ENCODE results near the gene AOC1.
"Not testable (repeated sequence)": the region's sequence is repeated elsewhere in the genome, so short reads cannot be mapped to it uniquely, and the experiment has no call there.

Gene AOC1, protein sequence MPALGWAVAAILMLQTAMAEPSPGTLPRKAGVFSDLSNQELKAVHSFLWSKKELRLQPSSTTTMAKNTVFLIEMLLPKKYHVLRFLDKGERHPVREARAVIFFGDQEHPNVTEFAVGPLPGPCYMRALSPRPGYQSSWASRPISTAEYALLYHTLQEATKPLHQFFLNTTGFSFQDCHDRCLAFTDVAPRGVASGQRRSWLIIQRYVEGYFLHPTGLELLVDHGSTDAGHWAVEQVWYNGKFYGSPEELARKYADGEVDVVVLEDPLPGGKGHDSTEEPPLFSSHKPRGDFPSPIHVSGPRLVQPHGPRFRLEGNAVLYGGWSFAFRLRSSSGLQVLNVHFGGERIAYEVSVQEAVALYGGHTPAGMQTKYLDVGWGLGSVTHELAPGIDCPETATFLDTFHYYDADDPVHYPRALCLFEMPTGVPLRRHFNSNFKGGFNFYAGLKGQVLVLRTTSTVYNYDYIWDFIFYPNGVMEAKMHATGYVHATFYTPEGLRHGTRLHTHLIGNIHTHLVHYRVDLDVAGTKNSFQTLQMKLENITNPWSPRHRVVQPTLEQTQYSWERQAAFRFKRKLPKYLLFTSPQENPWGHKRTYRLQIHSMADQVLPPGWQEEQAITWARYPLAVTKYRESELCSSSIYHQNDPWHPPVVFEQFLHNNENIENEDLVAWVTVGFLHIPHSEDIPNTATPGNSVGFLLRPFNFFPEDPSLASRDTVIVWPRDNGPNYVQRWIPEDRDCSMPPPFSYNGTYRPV

GRCh38 chr7:150852371-150852905 lies at the start of gene AOC1:
TSS of gene AOC1 (plus strand) at chr7:150852517. CDS start at chr7:150856471, 3,954 bp downstream.
- DNase-seq (ENCODE audit: low spot score), result no peak

GRCh38 chr7:150803161-150803860 lies 49.0 kb upstream of the AOC1 start:
- no peak for DNase-seq (ENCODE audit: low spot score)

DNA sequence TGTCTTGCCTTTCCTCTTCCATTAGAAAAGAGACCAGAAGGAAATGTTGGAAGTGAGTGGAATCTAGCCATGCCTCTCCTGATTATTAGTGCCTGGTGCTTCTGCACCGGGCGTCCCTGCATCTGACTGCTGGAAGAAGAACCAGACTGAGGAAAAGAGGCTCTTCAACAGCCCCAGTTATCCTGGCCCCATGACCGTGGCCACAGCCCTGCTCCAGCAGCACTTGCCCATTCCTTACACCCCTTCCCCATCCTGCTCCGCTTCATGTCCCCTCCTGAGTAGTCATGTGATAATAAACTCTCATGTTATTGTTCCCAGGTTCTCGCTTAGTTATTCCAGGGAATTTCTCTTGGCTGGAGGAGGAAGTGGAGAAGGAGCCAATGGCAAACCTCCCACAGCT lies 47.5 kb upstream of the AOC1 start:
- DNase-seq (ENCODE audit: low spot score), result no peak

DNA sequence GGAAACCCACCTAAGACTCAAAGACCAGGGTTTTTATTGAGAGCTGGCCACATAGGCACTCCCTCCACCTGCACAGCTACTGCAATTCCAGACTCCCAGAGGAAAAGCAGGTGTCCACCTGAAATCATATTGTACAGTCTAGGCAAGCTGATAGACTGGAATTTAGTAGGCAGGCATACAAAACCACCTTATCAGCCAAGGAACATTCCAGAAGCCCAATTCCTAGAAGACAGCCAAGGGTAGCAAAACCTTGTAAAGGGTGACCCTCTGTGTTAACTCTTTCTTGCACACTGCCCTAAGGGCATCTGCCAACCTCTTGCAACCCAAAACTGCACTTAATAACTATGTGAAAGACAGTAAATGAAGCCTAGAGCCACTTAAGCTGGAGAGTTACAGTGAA lies 46.5 kb upstream of the AOC1 start:
- DNase-seq (ENCODE audit: low spot score), result no peak

DNA sequence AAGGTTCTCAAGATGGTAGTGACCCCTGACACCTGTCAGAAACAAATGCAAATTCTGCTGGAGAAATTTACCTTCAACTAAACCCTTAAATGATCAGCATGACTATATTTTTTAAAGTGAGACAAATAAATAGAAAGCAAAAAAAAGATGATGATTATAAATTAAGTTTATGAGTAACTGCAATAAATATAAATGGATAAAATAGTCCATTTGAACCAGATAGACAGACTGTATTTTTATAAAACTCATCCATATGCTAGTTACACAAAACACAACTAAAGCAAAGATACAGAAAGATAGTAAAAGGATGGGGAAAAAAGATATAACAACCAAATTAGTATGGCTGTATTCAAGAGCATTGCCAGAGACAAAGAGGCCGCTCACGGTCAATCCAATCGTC lies 45.9 kb upstream of the AOC1 start:
- no peak for DNase-seq (ENCODE audit: low spot score)

- no peak for DNase-seq (ENCODE audit: low spot score)
These were observed 45.5 kb upstream of the AOC1 start for GRCh38 chr7:150806863-150807262.

DNA sequence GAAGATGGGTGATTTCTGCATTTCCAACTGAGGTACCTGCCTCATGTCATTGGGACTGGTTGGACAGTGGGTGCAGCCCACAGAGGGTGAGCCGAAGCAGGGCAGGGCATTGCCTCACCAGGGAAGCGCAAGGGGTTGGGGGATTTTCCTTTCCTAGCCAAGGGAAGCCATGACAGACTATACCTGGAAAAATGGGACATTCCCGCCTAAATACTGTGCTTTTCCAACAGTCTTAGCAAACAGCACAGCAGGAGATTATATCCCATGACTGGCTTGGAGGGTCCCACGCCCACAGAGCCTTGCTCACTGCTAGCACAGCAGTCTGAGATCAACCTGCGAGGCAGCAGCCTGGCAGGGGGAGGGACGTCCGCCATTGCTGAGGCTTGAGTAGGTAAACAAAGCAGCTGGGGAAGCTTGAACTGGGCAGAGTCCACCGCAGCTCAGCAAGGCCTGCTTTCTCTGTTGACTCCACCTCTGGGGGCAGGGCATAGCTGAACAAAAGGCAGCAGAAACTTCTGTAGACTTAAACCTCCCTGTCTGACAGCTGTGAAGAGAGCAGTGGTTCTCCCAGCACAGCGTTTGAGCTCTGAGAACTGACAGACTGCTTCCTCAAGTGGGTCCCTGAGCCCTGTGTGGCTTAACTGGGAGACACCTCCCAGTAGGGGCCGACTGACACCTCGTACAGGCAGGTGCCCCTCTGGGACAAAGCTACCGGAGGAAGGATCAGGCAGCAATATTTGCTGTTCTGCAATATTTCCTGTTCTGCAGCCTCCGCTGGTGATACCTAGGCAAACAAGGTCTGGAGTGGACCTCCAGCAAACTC lies 44.5 kb upstream of the AOC1 start:
- DNase-seq (ENCODE audit: low spot score), result not testable (repeated sequence)

GRCh38 chr7:150814328-150815001 lies 37.9 kb upstream of the AOC1 start:
- DNase-seq (ENCODE audit: low spot score), result no peak

DNA sequence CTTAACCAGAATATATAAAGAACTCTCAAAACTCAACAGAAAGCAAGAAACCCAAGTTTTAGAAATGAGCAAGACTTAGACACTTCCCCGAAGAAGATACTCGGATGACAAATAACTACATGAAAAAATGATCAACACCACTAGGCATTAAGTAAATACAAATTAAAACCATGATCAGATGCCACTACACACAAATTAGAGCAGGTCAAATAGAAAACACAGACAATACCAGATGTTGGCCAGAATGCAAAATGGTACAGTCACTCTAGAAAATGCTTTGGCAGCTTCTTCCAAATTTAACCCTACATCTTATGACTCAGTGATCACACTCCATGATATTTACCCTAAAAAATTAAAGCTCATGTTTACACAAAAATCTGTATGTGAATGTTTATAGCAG lies 33.3 kb upstream of the AOC1 start:
- no peak for DNase-seq (ENCODE audit: low spot score)

- DNase-seq (ENCODE audit: low spot score), result no peak
These were observed 32.2 kb upstream of the AOC1 start for GRCh38 chr7:150820148-150820547.

GRCh38 chr7:150820578-150821198 lies 31.6 kb upstream of the AOC1 start:
- no peak for DNase-seq (ENCODE audit: low spot score)

DNA sequence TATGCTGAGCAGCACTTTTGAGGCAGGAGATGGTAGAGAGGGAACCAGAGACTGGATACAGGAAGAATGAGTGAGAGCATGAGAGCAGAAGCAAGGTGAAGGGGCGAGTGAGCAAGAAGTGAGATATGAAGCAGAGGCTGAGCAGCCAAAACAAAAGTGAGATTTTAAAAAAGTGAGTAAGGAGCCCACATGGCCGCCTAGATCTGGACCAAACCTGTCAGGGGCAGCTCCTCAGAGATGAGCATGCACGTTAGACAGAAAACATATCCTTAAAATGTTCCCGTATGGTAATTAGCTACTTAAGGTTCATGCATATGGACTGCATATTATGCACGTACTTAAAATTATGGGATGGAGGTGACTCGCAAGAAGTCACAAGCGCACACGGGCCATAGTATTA lies 29.3 kb upstream of the AOC1 start:
- DNase-seq (ENCODE audit: low spot score), result no peak

DNA sequence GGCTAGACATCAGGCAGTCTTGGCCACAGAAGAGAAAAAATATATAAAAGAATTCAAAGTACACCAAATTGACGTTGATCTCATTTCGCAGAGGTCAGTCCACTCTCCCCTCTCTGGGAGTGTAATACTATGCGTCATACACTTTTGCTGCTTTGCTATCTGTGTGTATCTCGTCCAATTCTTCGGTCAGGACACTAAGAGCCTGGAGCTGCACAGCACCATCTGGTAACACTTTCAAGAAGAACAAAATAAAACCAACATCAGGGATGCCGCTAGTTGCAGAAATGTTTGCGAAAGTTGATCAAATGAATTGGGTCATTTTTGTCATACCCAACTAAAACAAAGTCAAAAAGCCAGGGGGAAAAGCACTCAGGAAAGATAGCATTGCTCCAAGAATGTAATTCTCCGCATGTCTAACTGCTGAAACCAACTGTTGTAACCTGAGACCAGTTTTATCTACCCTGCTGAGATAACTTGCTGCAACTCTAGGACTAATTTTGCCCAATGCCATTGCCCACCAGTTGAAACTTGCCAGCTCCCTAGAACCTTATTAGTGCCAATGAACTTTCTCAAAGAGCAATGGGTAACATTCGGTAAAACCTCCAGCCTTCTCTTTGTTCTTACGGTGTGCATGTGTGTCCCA lies 28.7 kb upstream of the AOC1 start:
- DNase-seq (ENCODE audit: low spot score), result no peak

DNA sequence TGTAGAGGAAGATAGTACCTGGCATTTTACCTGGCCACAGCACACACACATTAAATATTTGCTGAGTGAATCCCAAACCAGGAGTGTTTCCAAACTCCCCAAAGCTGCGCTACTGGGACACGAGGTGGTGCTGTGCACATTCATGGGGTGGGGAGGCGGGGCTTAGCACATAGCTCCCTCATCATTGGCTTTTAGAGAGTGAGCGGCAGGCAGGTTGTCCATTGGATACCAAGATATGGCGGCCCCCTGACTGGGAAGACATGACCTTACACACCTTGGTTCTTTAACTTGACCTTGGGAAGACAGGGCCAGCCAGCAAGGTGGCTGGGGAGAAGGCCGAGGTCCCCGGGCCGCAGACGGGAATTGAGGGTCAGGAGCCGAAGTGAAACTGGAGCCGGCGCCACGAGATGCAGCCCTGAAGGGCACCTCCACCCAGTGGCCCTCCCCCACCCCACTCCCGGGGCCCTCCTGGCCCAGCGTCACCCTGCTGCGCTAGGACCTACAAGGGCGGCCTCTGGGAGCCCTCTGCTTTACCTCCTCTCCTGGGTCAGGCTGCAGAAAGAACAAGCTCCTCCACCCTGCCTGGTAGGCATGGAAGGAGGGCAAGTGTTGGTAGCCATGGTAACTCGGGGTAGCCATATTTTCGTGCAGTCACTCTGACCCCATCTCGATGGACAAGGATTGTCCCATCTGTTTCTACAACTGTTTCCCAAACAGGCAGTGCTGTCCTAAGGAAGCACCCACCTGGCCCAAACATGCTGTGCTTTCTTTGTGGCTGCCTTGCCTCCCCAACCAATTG lies 27.7 kb upstream of the AOC1 start:
- DNase-seq (ENCODE audit: low spot score), result no peak

DNA sequence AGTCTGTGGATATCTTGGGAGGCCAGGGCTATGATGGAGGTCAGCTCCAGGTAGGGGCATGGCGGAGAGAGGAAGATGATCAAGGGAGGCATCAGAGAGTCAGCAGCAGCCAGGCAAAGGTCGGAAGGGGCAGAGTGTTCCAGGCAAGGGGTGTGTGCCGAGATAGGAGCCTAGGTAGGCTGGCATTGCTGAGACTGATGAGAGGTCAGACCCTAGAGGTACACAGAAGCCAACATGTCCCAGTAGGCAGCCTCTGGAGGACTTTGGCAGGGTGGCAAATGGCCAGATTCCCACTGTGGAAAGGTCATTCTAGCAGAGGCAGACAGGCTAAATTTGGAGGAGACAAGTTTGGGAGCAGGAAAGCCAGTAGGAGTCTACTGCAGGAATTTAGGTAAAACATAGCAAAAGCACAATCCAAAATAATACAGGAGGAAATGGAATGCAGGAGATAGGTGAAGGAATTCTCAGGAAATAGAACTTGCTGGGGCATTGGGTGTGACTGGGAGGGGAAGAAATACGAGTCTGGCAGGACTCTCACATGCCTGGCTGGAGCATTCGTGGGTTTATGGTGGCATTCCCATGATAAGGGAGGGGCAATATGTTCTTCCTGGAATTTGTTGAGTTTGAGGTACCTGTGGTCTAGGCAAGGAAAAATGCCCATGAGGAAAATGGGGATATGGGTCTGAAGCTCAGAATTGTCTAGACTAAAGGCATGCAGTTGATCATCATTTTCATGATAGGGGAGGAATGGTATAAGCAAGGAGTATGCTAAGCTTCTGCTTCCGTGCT lies 26.1 kb upstream of the AOC1 start:
- no peak for DNase-seq (ENCODE audit: low spot score)

- DNase-seq (ENCODE audit: low spot score), result no peak
These were observed 23.9 kb upstream of the AOC1 start for GRCh38 chr7:150828384-150828783.

DNA sequence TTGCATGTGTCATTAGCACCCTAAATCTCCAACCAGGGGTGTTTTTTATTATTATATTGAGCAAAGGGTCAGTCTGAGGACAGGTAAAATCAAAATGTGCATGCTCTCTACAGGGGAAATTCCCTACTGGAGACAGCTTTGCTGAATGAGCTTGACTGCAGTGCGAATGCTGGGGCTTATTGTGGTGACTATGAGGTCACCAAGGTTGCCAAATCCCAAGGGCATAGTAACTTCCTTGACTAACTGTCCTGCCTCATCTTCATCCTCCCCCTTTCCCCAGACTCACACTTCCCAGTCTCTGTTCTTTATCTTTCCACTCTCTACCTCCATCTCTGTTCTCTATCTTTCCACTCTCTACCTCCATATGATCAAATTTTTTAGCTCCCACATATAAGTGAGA lies 22.9 kb upstream of the AOC1 start:
- no peak for DNase-seq (ENCODE audit: low spot score)

DNA sequence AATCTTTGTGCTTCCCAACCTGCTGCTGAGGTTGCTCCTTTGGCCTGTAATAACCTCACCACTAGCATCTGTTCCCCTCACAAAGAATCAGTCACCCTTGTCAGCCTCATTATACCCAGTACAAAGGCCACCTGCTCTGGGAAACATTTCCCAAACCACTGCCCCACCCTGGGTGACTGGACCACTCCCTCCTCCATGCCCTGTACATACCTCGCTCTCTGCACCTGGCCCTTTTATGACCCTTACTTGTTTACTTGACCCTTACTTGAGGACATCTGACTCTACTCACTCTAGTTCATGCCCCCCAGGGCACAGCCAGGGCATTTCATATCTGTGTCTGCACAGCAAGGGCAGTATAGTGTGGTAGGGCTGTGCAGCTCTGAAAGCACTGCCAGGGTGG lies 21.4 kb upstream of the AOC1 start:
- DNase-seq (ENCODE audit: low spot score), result no peak

DNA sequence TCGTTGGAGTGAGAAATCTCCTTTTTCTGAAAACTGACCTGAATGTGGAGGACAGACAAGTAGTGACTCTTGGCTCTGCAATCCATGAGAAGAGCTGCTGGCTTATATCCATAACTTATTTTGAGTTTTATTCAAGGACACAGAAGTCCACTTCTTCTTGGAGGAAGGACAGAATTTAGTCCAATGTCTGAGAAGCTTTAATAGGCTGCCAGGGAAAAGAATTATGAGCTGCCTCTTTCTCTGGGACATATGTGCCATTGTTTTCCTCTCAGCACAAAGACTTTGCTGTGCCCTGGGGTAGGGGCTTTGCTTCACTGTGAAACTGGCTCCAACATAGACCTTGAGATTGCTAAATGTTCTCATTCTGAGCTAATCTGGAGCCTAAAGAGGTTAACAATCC lies 20.5 kb upstream of the AOC1 start:
- DNase-seq (ENCODE audit: low spot score), result no peak

Measured in hematopoietic multipotent progenitor cell treated with erythropoietin and hydrocortisone succinate and interleukin-3 and kit ligand, for 15 days (in vitro differentiated cells).